ENCODE measurements around the gene FCHSD2. TPM values are rescaled to one million over a fixed set of nuclear protein-coding genes. Genes with fewer than 3 reads are reported as not detected.

The FCHSD2 gene
- total RNA-seq, 1 experiment from 2014 or later: 7.1 TPM

DNA sequence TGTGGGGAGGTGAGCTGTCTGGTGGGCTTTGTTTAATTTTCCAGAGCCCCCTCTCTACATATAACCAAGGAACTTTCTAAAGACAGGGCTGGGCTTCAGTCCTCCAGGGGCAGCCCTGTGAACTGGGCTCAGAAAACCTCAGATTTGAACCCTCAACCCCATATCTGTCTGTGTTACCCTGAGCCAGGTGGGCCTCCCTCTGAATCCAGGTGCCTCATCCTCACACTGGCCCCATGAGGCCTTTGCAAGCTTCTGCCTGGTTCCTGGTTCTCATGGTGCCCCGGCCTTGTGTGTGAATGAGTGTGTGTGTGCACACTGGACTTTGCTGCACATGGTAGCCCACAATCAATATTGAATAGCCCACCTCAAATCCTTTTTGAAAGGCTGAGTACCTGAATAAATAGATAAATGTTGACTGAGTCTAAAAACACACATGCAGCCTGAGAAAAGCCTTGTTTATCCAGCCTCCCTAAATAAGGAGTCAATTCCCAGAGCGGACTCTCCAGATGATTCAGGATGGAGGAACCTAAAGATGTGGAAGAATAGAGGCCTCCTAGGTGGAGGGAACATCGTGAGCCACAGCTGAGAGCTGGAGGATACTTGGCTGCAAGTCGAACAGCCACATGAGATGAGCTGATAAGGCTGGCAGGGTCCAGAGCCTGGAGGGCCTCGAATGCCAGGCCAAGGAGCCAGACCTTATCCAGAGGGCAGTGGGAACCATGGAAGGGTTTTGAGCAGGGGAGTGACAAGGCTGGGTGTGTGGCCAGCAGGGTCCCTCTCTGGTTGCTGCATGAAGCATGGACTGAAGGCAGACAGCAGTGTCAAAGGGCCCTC, 47.8 kb upstream of the FCHSD2 start:
- CTCF ChIA-PET: no interaction called here
- Histone ChIP-seq H3K4me1 (ENCODE audit: insufficient read depth, low read length) (peaks cover 75% of the 10 kb centered on the region), H3K9me3 (ENCODE audit: low read length) (no peaks in the 10 kb centered on the region), H3K27me3 (ENCODE audit: low read length) (no peaks in the 10 kb centered on the region), H3F3A (ENCODE audit: low read length, unreplicated experiment) (peaks cover 20% of the 10 kb centered on the region), H4K20me1 (ENCODE audit: low read length) (no peaks in the 10 kb centered on the region), H3K4me3 (ENCODE audit: low read length) (no peak overlapping the region), H3K36me3 (ENCODE audit: low read depth, low read length) (no peaks in the 10 kb centered on the region), H3K4me2 (ENCODE audit: low read length) (no peak overlapping the region), H3K79me2 (ENCODE audit: low read length) (peaks cover 8% of the 10 kb centered on the region; the same call in 1 of the 2 replicates), H2AFZ (ENCODE audit: low read length) (no peak overlapping the region), H3K9me2 (replicated peaks; ENCODE audit: low read length) (no peaks in the 10 kb centered on the region), H3K27ac (ENCODE audit: low read length) (no peak overlapping the region), H3K9ac (ENCODE audit: low read length) (no peak overlapping the region)
- ATAC-seq: no peak
- intact Hi-C loops (cut with micrococcal nuclease): loop anchor here (5.0 kb wide), 1 partner anchor 117 kb away; the partner anchor contains the start of gene ARHGEF17
- no peak for TF ChIP-seq EZH2phosphoT487 (IDR thresholded peaks at IDR 0.05; ENCODE audit: borderline replicate concordance, low read length)
- TF ChIP-seq, protein P1, sequence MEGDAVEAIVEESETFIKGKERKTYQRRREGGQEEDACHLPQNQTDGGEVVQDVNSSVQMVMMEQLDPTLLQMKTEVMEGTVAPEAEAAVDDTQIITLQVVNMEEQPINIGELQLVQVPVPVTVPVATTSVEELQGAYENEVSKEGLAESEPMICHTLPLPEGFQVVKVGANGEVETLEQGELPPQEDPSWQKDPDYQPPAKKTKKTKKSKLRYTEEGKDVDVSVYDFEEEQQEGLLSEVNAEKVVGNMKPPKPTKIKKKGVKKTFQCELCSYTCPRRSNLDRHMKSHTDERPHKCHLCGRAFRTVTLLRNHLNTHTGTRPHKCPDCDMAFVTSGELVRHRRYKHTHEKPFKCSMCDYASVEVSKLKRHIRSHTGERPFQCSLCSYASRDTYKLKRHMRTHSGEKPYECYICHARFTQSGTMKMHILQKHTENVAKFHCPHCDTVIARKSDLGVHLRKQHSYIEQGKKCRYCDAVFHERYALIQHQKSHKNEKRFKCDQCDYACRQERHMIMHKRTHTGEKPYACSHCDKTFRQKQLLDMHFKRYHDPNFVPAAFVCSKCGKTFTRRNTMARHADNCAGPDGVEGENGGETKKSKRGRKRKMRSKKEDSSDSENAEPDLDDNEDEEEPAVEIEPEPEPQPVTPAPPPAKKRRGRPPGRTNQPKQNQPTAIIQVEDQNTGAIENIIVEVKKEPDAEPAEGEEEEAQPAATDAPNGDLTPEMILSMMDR (conservative IDR thresholded peaks at IDR 0.05; ENCODE audit: low read depth, low read length): no peak
- POLR2A ChIA-PET (ENCODE audit: unreplicated experiment): interaction anchor here (0.6 kb wide), 1 partner anchor 12 kb away, joined by 3 read pairs; no protein-coding TSS in a partner anchor
- no TSS peak for BruUV-seq (replicated peaks)
- DNase-seq: no peak

DNA sequence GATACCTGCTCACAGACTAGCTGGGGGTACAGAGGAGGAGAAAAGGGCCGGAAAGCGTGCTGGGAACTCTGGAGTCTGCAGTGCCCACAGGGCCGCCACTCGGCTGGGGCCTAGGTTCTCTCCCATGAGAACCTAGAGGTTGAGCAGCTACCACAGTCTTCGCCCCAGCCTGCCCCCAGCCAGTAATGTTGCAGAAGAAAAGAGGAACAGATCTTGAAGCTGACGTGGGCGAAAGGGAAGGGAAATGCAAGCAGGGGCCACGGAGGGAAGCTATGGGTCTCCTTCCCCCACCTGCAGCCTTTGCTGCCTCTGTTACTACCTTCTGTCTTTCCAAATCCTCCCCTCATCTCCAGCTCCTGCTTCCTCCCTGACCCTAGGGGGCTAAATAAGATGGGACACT, 47.2 kb upstream of the FCHSD2 start:
- TF ChIP-seq, protein P1 (conservative IDR thresholded peaks at IDR 0.05; ENCODE audit: low read depth, low read length): no peak
- TF ChIP-seq EZH2 (IDR thresholded peaks at IDR 0.05; ENCODE audit: low read length, unreplicated experiment) (no peak), EZH2phosphoT487 (IDR thresholded peaks at IDR 0.05; ENCODE audit: borderline replicate concordance, low read length) (no peak)
- intact Hi-C loops (cut with micrococcal nuclease): loop anchor here (5.0 kb wide), 1 partner anchor 118 kb away; the partner anchor contains the start of gene ARHGEF17

DNA sequence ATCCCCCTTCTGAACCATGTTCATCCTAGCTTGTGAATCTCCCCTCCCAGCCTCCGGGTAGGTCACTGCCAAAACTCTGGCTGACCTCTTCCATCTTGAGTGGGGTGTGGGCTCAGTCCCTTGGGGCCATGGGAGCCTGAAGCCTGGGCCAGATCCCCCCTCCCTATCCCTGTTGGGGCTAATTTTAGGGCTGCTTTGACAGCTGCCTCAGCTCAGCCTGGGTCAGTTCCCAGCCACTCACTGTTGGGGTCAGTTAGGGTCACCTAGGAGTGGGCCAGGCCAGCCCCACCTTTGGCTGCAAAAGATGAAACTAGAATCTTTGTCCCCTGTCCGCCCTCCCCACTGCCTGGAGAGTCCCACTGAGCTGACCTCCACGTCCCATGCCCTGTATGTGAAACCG, 46.2 kb upstream of the FCHSD2 start:
- no peaks in the 10 kb centered on the region for H4K20me1 ChIP-seq (ENCODE audit: low read length)
- H2AFZ ChIP-seq (ENCODE audit: low read length): no peak overlapping the region
- no peaks in the 10 kb centered on the region for H3K9me3 ChIP-seq (ENCODE audit: low read length)
- H3K9me2 ChIP-seq (replicated peaks; ENCODE audit: low read length): no peaks in the 10 kb centered on the region
- no peaks in the 10 kb centered on the region for H3K27me3 ChIP-seq (ENCODE audit: low read length)
- intact Hi-C loops (cut with micrococcal nuclease): loop anchor here (5.0 kb wide), 1 partner anchor 119 kb away; the partner anchor contains the start of gene ARHGEF17
- DNase-seq (no peak), ATAC-seq (no peak)
- H3K79me2 ChIP-seq (ENCODE audit: low read length): peaks cover 8% of the 10 kb centered on the region; the same call in 1 of the 2 replicates
- H3F3A ChIP-seq (ENCODE audit: low read length, unreplicated experiment): peaks cover 8% of the 10 kb centered on the region
- H3K9ac ChIP-seq (ENCODE audit: low read length): no peak overlapping the region
- H3K4me3 ChIP-seq (ENCODE audit: low read length): no peak overlapping the region
- H3K36me3 ChIP-seq (ENCODE audit: low read depth, low read length): no peaks in the 10 kb centered on the region
- POLR2A ChIA-PET (ENCODE audit: unreplicated experiment): no interaction called here
- TF ChIP-seq EZH2 (IDR thresholded peaks at IDR 0.05; ENCODE audit: low read length, unreplicated experiment): no peak
- TF ChIP-seq, protein P1 (conservative IDR thresholded peaks at IDR 0.05; ENCODE audit: low read depth, low read length): no peak
- no peak for TF ChIP-seq EZH2phosphoT487 (IDR thresholded peaks at IDR 0.05; ENCODE audit: borderline replicate concordance, low read length)
- H3K4me1 ChIP-seq (ENCODE audit: insufficient read depth, low read length): peaks cover 70% of the 10 kb centered on the region
- CTCF ChIA-PET: no interaction called here
- no peak overlapping the region for H3K4me2 ChIP-seq (ENCODE audit: low read length)
- no TSS peak for BruUV-seq (replicated peaks)
- no peak overlapping the region for H3K27ac ChIP-seq (ENCODE audit: low read length)

More for the DNA sequence above, 47.2 kb upstream of the FCHSD2 start:
- H3K27ac ChIP-seq (ENCODE audit: low read length): no peak overlapping the region
- no peak overlapping the region for H3K9ac ChIP-seq (ENCODE audit: low read length)
- H3K4me1 ChIP-seq (ENCODE audit: insufficient read depth, low read length): peaks cover 75% of the 10 kb centered on the region
- H3K9me3 ChIP-seq (ENCODE audit: low read length): no peaks in the 10 kb centered on the region
- no peaks in the 10 kb centered on the region for H4K20me1 ChIP-seq (ENCODE audit: low read length)
- DNase-seq: no peak
- no peaks in the 10 kb centered on the region for H3K27me3 ChIP-seq (ENCODE audit: low read length)
- ChIA-PET CTCF (no interaction called here), POLR2A (ENCODE audit: unreplicated experiment) (no interaction called here)
- no TSS peak for BruUV-seq (replicated peaks)
- H3K9me2 ChIP-seq (replicated peaks; ENCODE audit: low read length): no peaks in the 10 kb centered on the region
- peaks cover 16% of the 10 kb centered on the region for H3F3A ChIP-seq (ENCODE audit: low read length, unreplicated experiment)
- no peak overlapping the region for H3K4me3 ChIP-seq (ENCODE audit: low read length)
- no peak overlapping the region for H2AFZ ChIP-seq (ENCODE audit: low read length)
- H3K4me2 ChIP-seq (ENCODE audit: low read length): no peak overlapping the region
- no peak for ATAC-seq
- peaks cover 8% of the 10 kb centered on the region; the same call in 1 of the 2 replicates for H3K79me2 ChIP-seq (ENCODE audit: low read length)
- no peaks in the 10 kb centered on the region for H3K36me3 ChIP-seq (ENCODE audit: low read depth, low read length)
